Endothelial cell (in vitro differentiated cells): Measurements from ENCODE around the gene CERK. TPM values are rescaled to one million over a fixed set of nuclear protein-coding genes. Genes with fewer than 3 reads are reported as not detected.

Source experiments
- DNase-seq: peaks from one replicate; pipeline ENCODE4 v3.0.0; 2021; ENCODE audit warnings: low spot score
- H3K27ac Mint-ChIP-seq: one replicate; pipeline ENCODE4 v1.8.0; 2021; ENCODE audit warnings: mixed read lengths, inconsistent platforms; ENCODE audit not compliant: unreplicated experiment
- H3K27me3 Mint-ChIP-seq: one replicate; pipeline ENCODE4 v1.8.0; 2021; ENCODE audit warnings: mild to moderate bottlenecking, moderate library complexity, mixed read lengths, inconsistent platforms; ENCODE audit not compliant: unreplicated experiment
- H3K36me3 Mint-ChIP-seq: one replicate; pipeline ENCODE4 v1.8.0; 2021; ENCODE audit warnings: mild to moderate bottlenecking, low read depth, mixed read lengths, inconsistent platforms; ENCODE audit not compliant: unreplicated experiment
- H3K4me1 Mint-ChIP-seq: one replicate; pipeline ENCODE4 v1.8.0; 2021; ENCODE audit warnings: mild to moderate bottlenecking, mixed read lengths, inconsistent platforms; ENCODE audit not compliant: unreplicated experiment
- H3K4me3 Mint-ChIP-seq: one replicate; pipeline ENCODE4 v1.8.0; 2021; ENCODE audit warnings: mild to moderate bottlenecking, mixed read lengths, inconsistent platforms; ENCODE audit not compliant: unreplicated experiment
- H3K9me3 Mint-ChIP-seq: one replicate; pipeline ENCODE4 v1.8.0; 2021; ENCODE audit warnings: mixed read lengths, inconsistent platforms; ENCODE audit not compliant: unreplicated experiment
- total RNA-seq: library from RNA; stranded (reverse); fragmentation: NEBNext Ultra II Directional; extraction: Animal tissue kit (Norgen Biotek cat#: 25700); gene quantifications from one replicate; pipeline ENCODE4 v1.2.1, GENCODE V29; 2021; ENCODE audit not compliant: unreplicated experiment
- TF ChIP-seq, protein P1 (sequence below): fragments of 200-600 bp; sonication (generic); IDR thresholded peaks from one replicate; pipeline ENCODE4 v1.5.0; 2021; ENCODE audit warnings: antibody characterized with exemption; ENCODE audit not compliant: unreplicated experiment

CERK gene
- total RNA-seq, 1 donor from 2014 or later, result 57.7 TPM

- peaks cover 6% of the 10 kb centered on the region for H3K27me3 Mint-ChIP-seq
- DNase-seq, result no peak
- H3K36me3 Mint-ChIP-seq, result no peaks in the 10 kb centered on the region
- H3K9me3 Mint-ChIP-seq, result no peaks in the 10 kb centered on the region
- no peak overlapping the region for H3K4me3 Mint-ChIP-seq
- no peak overlapping the region for H3K27ac Mint-ChIP-seq
- TF ChIP-seq, protein P1, sequence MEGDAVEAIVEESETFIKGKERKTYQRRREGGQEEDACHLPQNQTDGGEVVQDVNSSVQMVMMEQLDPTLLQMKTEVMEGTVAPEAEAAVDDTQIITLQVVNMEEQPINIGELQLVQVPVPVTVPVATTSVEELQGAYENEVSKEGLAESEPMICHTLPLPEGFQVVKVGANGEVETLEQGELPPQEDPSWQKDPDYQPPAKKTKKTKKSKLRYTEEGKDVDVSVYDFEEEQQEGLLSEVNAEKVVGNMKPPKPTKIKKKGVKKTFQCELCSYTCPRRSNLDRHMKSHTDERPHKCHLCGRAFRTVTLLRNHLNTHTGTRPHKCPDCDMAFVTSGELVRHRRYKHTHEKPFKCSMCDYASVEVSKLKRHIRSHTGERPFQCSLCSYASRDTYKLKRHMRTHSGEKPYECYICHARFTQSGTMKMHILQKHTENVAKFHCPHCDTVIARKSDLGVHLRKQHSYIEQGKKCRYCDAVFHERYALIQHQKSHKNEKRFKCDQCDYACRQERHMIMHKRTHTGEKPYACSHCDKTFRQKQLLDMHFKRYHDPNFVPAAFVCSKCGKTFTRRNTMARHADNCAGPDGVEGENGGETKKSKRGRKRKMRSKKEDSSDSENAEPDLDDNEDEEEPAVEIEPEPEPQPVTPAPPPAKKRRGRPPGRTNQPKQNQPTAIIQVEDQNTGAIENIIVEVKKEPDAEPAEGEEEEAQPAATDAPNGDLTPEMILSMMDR, result no peak
- H3K4me1 Mint-ChIP-seq, result no peaks in the 10 kb centered on the region
Measured at GRCh38 chr22:46679706-46680269, 58.3 kb downstream of the CERK start.

DNA sequence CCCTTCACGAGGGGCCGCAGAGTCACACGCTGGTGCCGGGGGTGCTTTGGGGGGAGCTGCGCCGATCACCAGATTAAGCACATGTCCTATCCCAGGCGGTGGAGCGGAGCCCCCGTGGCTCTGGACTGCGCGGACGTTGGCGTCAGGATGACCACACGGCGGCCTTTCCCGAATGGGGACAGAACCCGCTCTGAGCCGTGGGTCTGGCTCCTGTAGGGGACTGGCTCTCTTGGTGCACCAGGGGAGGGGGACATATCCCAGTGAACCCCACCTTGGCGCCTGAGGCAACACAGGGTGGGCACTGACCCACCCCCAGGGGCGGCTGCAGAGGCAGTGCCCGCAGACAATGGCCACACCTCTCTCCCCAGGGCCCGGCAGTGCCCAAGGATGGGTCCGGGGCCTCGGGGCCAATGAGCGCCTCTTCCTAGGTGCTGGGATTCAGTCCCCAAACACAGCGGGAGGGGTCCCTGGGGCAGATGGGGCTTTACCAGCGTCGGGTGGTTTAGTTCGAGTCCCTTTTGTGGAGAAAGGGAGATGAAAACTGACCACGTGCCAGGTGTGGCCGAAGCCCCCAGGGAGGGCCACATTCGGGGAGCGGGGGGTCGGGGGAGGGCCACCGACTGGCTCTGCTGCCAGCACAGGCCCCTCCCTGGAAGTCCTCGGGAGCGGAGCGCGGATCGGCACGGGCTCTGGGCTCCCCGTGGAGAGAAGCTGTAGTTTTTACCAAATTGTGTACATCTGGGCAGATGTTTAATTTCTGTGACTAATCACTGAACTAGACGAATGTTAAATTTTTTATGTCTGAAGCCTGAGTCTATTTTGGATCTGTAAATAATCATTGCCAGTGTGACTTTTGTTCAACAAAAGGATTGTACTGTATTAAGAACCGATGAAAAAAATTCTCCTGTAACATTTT lies 59.0 kb downstream of the CERK start:
- Mint-ChIP-seq H3K27ac (no peak overlapping the region), H3K36me3 (no peaks in the 10 kb centered on the region), H3K9me3 (no peaks in the 10 kb centered on the region), H3K4me1 (no peaks in the 10 kb centered on the region), H3K27me3 (peaks cover 6% of the 10 kb centered on the region), H3K4me3 (no peak overlapping the region)
- TF ChIP-seq, protein P1, result no peak
- no peak for DNase-seq

- no peaks in the 10 kb centered on the region for H3K9me3 Mint-ChIP-seq
- TF ChIP-seq, protein P1, result no peak
- H3K4me1 Mint-ChIP-seq, result no peaks in the 10 kb centered on the region
- H3K27ac Mint-ChIP-seq, result no peak overlapping the region
- no peaks in the 10 kb centered on the region for H3K36me3 Mint-ChIP-seq
- DNase-seq, result no peak
- no peak overlapping the region for H3K4me3 Mint-ChIP-seq
- H3K27me3 Mint-ChIP-seq, result peaks cover 6% of the 10 kb centered on the region
Measured at GRCh38 chr22:46678003-46678657, 59.9 kb downstream of the CERK start.

- no peaks in the 10 kb centered on the region for H3K4me1 Mint-ChIP-seq
- DNase-seq, result no peak
- peaks cover 4% of the 10 kb centered on the region for H3K27me3 Mint-ChIP-seq
- H3K27ac Mint-ChIP-seq, result peak overlapping the region; percentile 57
- TF ChIP-seq, protein P1, result no peak
- H3K36me3 Mint-ChIP-seq, result no peaks in the 10 kb centered on the region
- H3K4me3 Mint-ChIP-seq, result no peak overlapping the region
- H3K9me3 Mint-ChIP-seq, result no peaks in the 10 kb centered on the region
Measured at GRCh38 chr22:46677323-46678002, 60.6 kb downstream of the CERK start.
